Measurements from ENCODE around the gene ADCY1. TPM values are rescaled to one million over a fixed set of nuclear protein-coding genes. Genes with fewer than 3 reads are reported as not detected.

Gene ADCY1
- total and polyA plus RNA-seq, 12 donors: 0.46 to 8.6 (median 3.4) TPM

GRCh38 chr7:45689797-45690761 lies 115.9 kb downstream of the ADCY1 start:
- peaks cover 0 to 5% (median 0%) of the 10 kb centered on the region in 11 donors for H3K9me3 ChIP-seq
- ATAC-seq: peak in 2 of 8 donors; percentile 18 to 20
- 86 to 88% methylated on average over 15 of the region's 15 CpGs for WGBS, 2 donors
- H3K27ac ChIP-seq: no peak overlapping the region
- H3K36me3 ChIP-seq: peaks cover 0 to 24% (median 0%) of the 10 kb centered on the region in 9 donors
- H3K4me1 ChIP-seq: peaks cover 0 to 31% (median 9%) of the 10 kb centered on the region in 9 donors
- DNase-seq: no peak
- H3K27me3 ChIP-seq: no peaks in the 10 kb centered on the region
- intact Hi-C loops (cut with DNase I): no loop called here
- TF ChIP-seq, protein P1, sequence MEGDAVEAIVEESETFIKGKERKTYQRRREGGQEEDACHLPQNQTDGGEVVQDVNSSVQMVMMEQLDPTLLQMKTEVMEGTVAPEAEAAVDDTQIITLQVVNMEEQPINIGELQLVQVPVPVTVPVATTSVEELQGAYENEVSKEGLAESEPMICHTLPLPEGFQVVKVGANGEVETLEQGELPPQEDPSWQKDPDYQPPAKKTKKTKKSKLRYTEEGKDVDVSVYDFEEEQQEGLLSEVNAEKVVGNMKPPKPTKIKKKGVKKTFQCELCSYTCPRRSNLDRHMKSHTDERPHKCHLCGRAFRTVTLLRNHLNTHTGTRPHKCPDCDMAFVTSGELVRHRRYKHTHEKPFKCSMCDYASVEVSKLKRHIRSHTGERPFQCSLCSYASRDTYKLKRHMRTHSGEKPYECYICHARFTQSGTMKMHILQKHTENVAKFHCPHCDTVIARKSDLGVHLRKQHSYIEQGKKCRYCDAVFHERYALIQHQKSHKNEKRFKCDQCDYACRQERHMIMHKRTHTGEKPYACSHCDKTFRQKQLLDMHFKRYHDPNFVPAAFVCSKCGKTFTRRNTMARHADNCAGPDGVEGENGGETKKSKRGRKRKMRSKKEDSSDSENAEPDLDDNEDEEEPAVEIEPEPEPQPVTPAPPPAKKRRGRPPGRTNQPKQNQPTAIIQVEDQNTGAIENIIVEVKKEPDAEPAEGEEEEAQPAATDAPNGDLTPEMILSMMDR (IDR thresholded peaks at IDR 0.05): no peak
- H3K4me3 ChIP-seq: no peak overlapping the region

GRCh38 chr7:45690762-45691150 lies 116.6 kb downstream of the ADCY1 start:
- no peak for DNase-seq
- Histone ChIP-seq H3K4me1 (peaks cover 0 to 29% (median 8%) of the 10 kb centered on the region in 9 donors), H3K36me3 (peaks cover 0 to 24% (median 0%) of the 10 kb centered on the region in 9 donors), H3K4me3 (no peak overlapping the region), H3K27ac (no peak overlapping the region), H3K9me3 (peaks cover 0 to 5% (median 0%) of the 10 kb centered on the region in 11 donors), H3K27me3 (no peaks in the 10 kb centered on the region)
- TF ChIP-seq, protein P1 (IDR thresholded peaks at IDR 0.05): no peak
- ATAC-seq: no peak
- intact Hi-C loops (cut with DNase I): no loop called here

- Histone ChIP-seq H3K36me3 (peaks cover 0 to 23% (median 0%) of the 10 kb centered on the region in 9 donors), H3K27ac (no peak overlapping the region), H3K4me1 (peaks cover 0 to 24% (median 8%) of the 10 kb centered on the region in 9 donors), H3K27me3 (no peaks in the 10 kb centered on the region), H3K9me3 (peaks cover 0 to 5% (median 0%) of the 10 kb centered on the region in 11 donors), H3K4me3 (no peak overlapping the region)
- no peak for DNase-seq
- ATAC-seq: no peak
- intact Hi-C loops (cut with DNase I): no loop called here
- 95 to 99% methylated on average over 6 of the region's 6 CpGs for WGBS, 2 donors
- TF ChIP-seq, protein P1 (IDR thresholded peaks at IDR 0.05): no peak
Measured at GRCh38 chr7:45691155-45691656, 117.0 kb downstream of the ADCY1 start.

DNA sequence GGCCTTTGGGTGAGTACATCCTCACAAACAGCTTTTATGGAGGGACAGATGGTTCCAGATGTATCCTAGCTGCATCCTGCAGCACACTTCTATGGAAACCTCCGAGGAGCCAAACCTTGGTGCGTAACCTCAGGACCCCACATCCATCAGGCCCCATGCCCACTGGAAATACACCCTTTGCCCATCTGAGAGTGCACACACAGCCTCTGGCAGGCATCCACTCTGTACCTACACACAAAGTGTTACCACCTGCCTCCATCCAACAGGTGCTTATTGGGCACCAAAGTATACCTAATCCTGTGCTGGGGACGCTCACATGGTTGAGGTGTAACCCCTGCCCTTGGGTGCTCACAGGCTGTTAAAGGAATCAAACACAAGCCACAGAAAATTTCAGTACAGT lies 117.9 kb downstream of the ADCY1 start:
- peaks cover 0 to 17% (median 8%) of the 10 kb centered on the region in 9 donors for H3K4me1 ChIP-seq
- DNase-seq (no peak), ATAC-seq (no peak)
- H3K4me3 ChIP-seq: no peak overlapping the region
- H3K27me3 ChIP-seq: no peaks in the 10 kb centered on the region
- TF ChIP-seq, protein P1 (IDR thresholded peaks at IDR 0.05): no peak
- peaks cover 0 to 5% (median 0%) of the 10 kb centered on the region in 11 donors for H3K9me3 ChIP-seq
- no peak overlapping the region for H3K27ac ChIP-seq
- 96 to 98% methylated on average over 3 of the region's 3 CpGs for WGBS, 2 donors
- intact Hi-C loops (cut with DNase I): no loop called here
- peaks cover 0 to 15% (median 0%) of the 10 kb centered on the region in 9 donors for H3K36me3 ChIP-seq
